ENCODE measurements around the gene APLNR.

APLNR gene

GRCh38 chr11:57222239-57222638 lies 14.8 kb downstream of the APLNR start:
- H3K4me3 ChIP-seq (IDR thresholded peaks at IDR 0.05; ENCODE audit: insufficient read depth, low read depth, low read length): no peak overlapping the region
- TF ChIP-seq CTCF (conservative IDR thresholded peaks at IDR 0.05; ENCODE audit: low read depth, low read length): no peak

GRCh38 chr11:57219021-57219627 lies 17.9 kb downstream of the APLNR start:
- Histone ChIP-seq H4K20me1 (ENCODE audit: insufficient read depth) (no peaks in the 10 kb centered on the region), H3K4me3 (IDR thresholded peaks at IDR 0.05; ENCODE audit: insufficient read depth, low read depth, low read length) (no peak overlapping the region), H3K36me3 (ENCODE audit: insufficient read depth) (no peaks in the 10 kb centered on the region), H3K9ac (no peak overlapping the region), H3K4me2 (no peak overlapping the region), H3K27ac (no peak overlapping the region), H3K4me1 (ENCODE audit: low read depth, poor library complexity, severe bottlenecking) (no peaks in the 10 kb centered on the region), H3K79me2 (ENCODE audit: insufficient read depth, low read depth) (no peaks in the 10 kb centered on the region), H2AFZ (ENCODE audit: low read depth) (no peak overlapping the region), H3K27me3 (ENCODE audit: insufficient read depth, low read depth) (no peaks in the 10 kb centered on the region)
- TF ChIP-seq CTCF (conservative IDR thresholded peaks at IDR 0.05; ENCODE audit: low read depth, low read length): no peak

More at GRCh38 chr11:57222239-57222638, 14.8 kb downstream of the APLNR start:
- Histone ChIP-seq H3K9ac (no peak overlapping the region), H3K79me2 (ENCODE audit: insufficient read depth, low read depth) (no peaks in the 10 kb centered on the region), H3K27me3 (ENCODE audit: insufficient read depth, low read depth) (no peaks in the 10 kb centered on the region), H4K20me1 (ENCODE audit: insufficient read depth) (no peaks in the 10 kb centered on the region), H3K4me2 (no peak overlapping the region), H3K4me1 (ENCODE audit: low read depth, poor library complexity, severe bottlenecking) (no peaks in the 10 kb centered on the region), H3K36me3 (ENCODE audit: insufficient read depth) (no peaks in the 10 kb centered on the region), H2AFZ (ENCODE audit: low read depth) (no peak overlapping the region), H3K27ac (no peak overlapping the region)

- H3K4me3 ChIP-seq (IDR thresholded peaks at IDR 0.05; ENCODE audit: insufficient read depth, low read depth, low read length): no peak overlapping the region
- H3K27me3 ChIP-seq (ENCODE audit: insufficient read depth, low read depth): no peaks in the 10 kb centered on the region
- no peaks in the 10 kb centered on the region for H3K79me2 ChIP-seq (ENCODE audit: insufficient read depth, low read depth)
- no peak overlapping the region for H2AFZ ChIP-seq (ENCODE audit: low read depth)
- no peak overlapping the region for H3K9ac ChIP-seq
- H3K27ac ChIP-seq: no peak overlapping the region
- no peaks in the 10 kb centered on the region for H3K36me3 ChIP-seq (ENCODE audit: insufficient read depth)
- no peak overlapping the region for H3K4me2 ChIP-seq
- no peaks in the 10 kb centered on the region for H4K20me1 ChIP-seq (ENCODE audit: insufficient read depth)
- no peaks in the 10 kb centered on the region for H3K4me1 ChIP-seq (ENCODE audit: low read depth, poor library complexity, severe bottlenecking)
- TF ChIP-seq CTCF (conservative IDR thresholded peaks at IDR 0.05; ENCODE audit: low read depth, low read length): no peak
Measured at GRCh38 chr11:57217053-57217452, 20.0 kb downstream of the APLNR start.

GRCh38 chr11:57216463-57216862 lies 20.6 kb downstream of the APLNR start:
- no peak overlapping the region for H3K9ac ChIP-seq
- no peaks in the 10 kb centered on the region for H3K27me3 ChIP-seq (ENCODE audit: insufficient read depth, low read depth)
- H3K36me3 ChIP-seq (ENCODE audit: insufficient read depth): no peaks in the 10 kb centered on the region
- no peaks in the 10 kb centered on the region for H4K20me1 ChIP-seq (ENCODE audit: insufficient read depth)
- no peaks in the 10 kb centered on the region for H3K79me2 ChIP-seq (ENCODE audit: insufficient read depth, low read depth)
- H3K4me2 ChIP-seq: no peak overlapping the region
- no peak for TF ChIP-seq CTCF (conservative IDR thresholded peaks at IDR 0.05; ENCODE audit: low read depth, low read length)
- H2AFZ ChIP-seq (ENCODE audit: low read depth): no peak overlapping the region
- no peak overlapping the region for H3K4me3 ChIP-seq (IDR thresholded peaks at IDR 0.05; ENCODE audit: insufficient read depth, low read depth, low read length)
- H3K4me1 ChIP-seq (ENCODE audit: low read depth, poor library complexity, severe bottlenecking): no peaks in the 10 kb centered on the region
- no peak overlapping the region for H3K27ac ChIP-seq
